WTC11 (cell line): ENCODE results near the gene TPR.

ENCODE experiments used
- AFF4 ChIP-seq: sonication (generic); formaldehyde crosslinking; IDR thresholded peaks from 2 replicates; pipeline ENCODE4 v1.8.1; 2023; ENCODE audit warnings: mild to moderate bottlenecking, missing genetic modification reagents, borderline replicate concordance
- ATF3 ChIP-seq: sonication (generic); formaldehyde crosslinking; conservative IDR thresholded peaks from 2 replicates; pipeline ENCODE4 v1.8.1; 2022; ENCODE audit warnings: mild to moderate bottlenecking, missing genetic modification reagents
- CTCF ChIP-seq: fragments of 200-600 bp; IDR thresholded peaks from 2 replicates; pipeline ENCODE4 v1.8.0; 2022; ENCODE audit warnings: antibody characterized with exemption
- FOXP1 ChIP-seq: sonication (generic); formaldehyde crosslinking; IDR thresholded peaks from 2 replicates; pipeline ENCODE4 v1.8.0; 2022; ENCODE audit warnings: missing genetic modification reagents, mild to moderate bottlenecking, moderate library complexity, borderline replicate concordance
- GTF2I ChIP-seq: fragments of 250-450 bp; sonication (Bioruptor Pico); conservative IDR thresholded peaks from 2 replicates; pipeline ENCODE4 v1.4.0; 2021; ENCODE audit warnings: mild to moderate bottlenecking
- IRF2 ChIP-seq: sonication (generic); formaldehyde crosslinking; IDR thresholded peaks from 2 replicates; pipeline ENCODE4 v1.8.0; 2022; ENCODE audit warnings: low read depth, missing genetic modification reagents, borderline replicate concordance
- KAT7 ChIP-seq: sonication (generic); formaldehyde crosslinking; IDR thresholded peaks from 2 replicates; pipeline ENCODE4 v1.8.1; 2023; ENCODE audit warnings: missing genetic modification reagents, mild to moderate bottlenecking, borderline replicate concordance
- NFYB ChIP-seq: sonication (generic); formaldehyde crosslinking; conservative IDR thresholded peaks from 2 replicates; pipeline ENCODE4 v1.8.0; 2022; ENCODE audit warnings: low read depth, missing genetic modification reagents
- PREB ChIP-seq: sonication (generic); formaldehyde crosslinking; IDR thresholded peaks from 2 replicates; pipeline ENCODE4 v1.8.1; 2022; ENCODE audit warnings: mild to moderate bottlenecking, missing genetic modification reagents, moderate library complexity, borderline replicate concordance
- SP1 ChIP-seq: sonication (generic); formaldehyde crosslinking; conservative IDR thresholded peaks from 2 replicates; pipeline ENCODE4 v1.8.1; 2022; ENCODE audit warnings: missing genetic modification reagents
- USF2 ChIP-seq: sonication (generic); formaldehyde crosslinking; IDR thresholded peaks from 2 replicates; pipeline ENCODE4 v1.8.1; 2023; ENCODE audit warnings: mild to moderate bottlenecking, missing genetic modification reagents, moderate library complexity
- ZMAT4 ChIP-seq: fragments of 250-450 bp; sonication (Bioruptor Pico); IDR thresholded peaks from 2 replicates; pipeline ENCODE4 v1.9.0; 2021; ENCODE audit warnings: mild to moderate bottlenecking

- no peak for TF ChIP-seq CTCF
- TF ChIP-seq ATF3 (CRISPR knock-in tag), result no peak
- no peak for TF ChIP-seq USF2 (CRISPR knock-in tag)
- TF ChIP-seq PREB, result no peak
- no peak for TF ChIP-seq KAT7 (CRISPR knock-in tag)
- no peak for TF ChIP-seq SP1 (CRISPR knock-in tag)
- TF ChIP-seq ZMAT4, result no peak
- no peak for TF ChIP-seq GTF2I (CRISPR knock-in tag)
- TF ChIP-seq AFF4 (CRISPR knock-in tag), result no peak
- TF ChIP-seq IRF2, result no peak
- TF ChIP-seq FOXP1 (CRISPR knock-in tag), result no peak
- no peak for TF ChIP-seq NFYB
These were observed 59.5 kb downstream of the TPR start for GRCh38 chr1:186315570-186315969.
